GM12878 (cell line): ENCODE results near the gene KRT7. TPM values are rescaled to one million over a fixed set of nuclear protein-coding genes. Genes with fewer than 3 reads are reported as not detected.

Experiments used
- BACH1 ChIP-seq: fragments of 450-650 bp; IDR thresholded peaks from 2 replicates; pipeline ENCODE4 v1.6.1; 2017; ENCODE audit warnings: mild to moderate bottlenecking, borderline replicate concordance
- CREM ChIP-seq: IDR thresholded peaks from 2 replicates; pipeline ENCODE4 v1.6.1; 2014; ENCODE audit warnings: antibody characterized with exemption, low read depth
- CTCF ChIP-seq, 3 experiments: IDR thresholded peaks in 2 of 3; conservative IDR thresholded peaks in 1 of 3; 2 replicates each; pipeline ENCODE4 v1.5.1; 2011; ENCODE audit warnings: low read depth in 3 of 3, low read length in 3 of 3, mild to moderate bottlenecking in 3 of 3, control low read depth in 2 of 3, moderate library complexity in 2 of 3, inconsistent platforms in 1 of 3, mixed read lengths in 1 of 3; ENCODE audit not compliant: control insufficient read depth in 2 of 3, insufficient read depth in 1 of 3; ENCODE audit errors: extremely low read depth in 1 of 3
- HDGF ChIP-seq: fragments of 450-650 bp; IDR thresholded peaks from 2 replicates; pipeline ENCODE4 v1.6.1; 2016; ENCODE audit warnings: antibody characterized with exemption
- HSF1 ChIP-seq: fragments of 150-350 bp; IDR thresholded peaks from 2 replicates; pipeline ENCODE4 v1.6.1; 2014; ENCODE audit warnings: mild to moderate bottlenecking, low read depth, low read length
- SUPT20H ChIP-seq: IDR thresholded peaks from 2 replicates; pipeline ENCODE4 v1.6.1; 2011; ENCODE audit warnings: low read depth, mild to moderate bottlenecking, low read length, moderate library complexity, borderline replicate concordance; ENCODE audit not compliant: control insufficient read depth
- ZBTB11 ChIP-seq: fragments of 450-650 bp; formaldehyde crosslinking; IDR thresholded peaks from 2 replicates; pipeline ENCODE4 v1.5.0; 2022; ENCODE audit warnings: mild to moderate bottlenecking, missing genetic modification characterization
- polyA plus RNA-seq, 11 experiments: library from polyadenylated mRNA; depleted of rRNA in 4 of 11; unstranded in 6 of 11; stranded (reverse) in 5 of 11; fragments of >200 nt; fragmentation: Nextera tagmentation in 4 of 11; fragmentation: Illumina TruSeq in 1 of 11; extraction: Ambion mirVana in 4 of 11; extraction: Trizol in 1 of 11; gene quantifications; 1 replicate in 1 of 11; 2 replicates in 10 of 11; pipeline versions ENCODE4 v1.2.1 to v1.2.3, GENCODE V29; 2011 to 2016; ENCODE audit warnings: inconsistent platforms in 2 of 11, missing spikeins in 2 of 11, low read depth in 1 of 11
- total RNA-seq, 4 experiments: library from RNA; depleted of rRNA in 3 of 4; stranded (reverse); fragments of >200 nt in 3 of 4; fragmentation: Illumina TruSeq in 1 of 4; extraction: Trizol in 1 of 4; gene quantifications; 2 replicates each; pipeline versions ENCODE4 v1.2.1 to v1.2.3, GENCODE V29; 2013 to 2021

Gene KRT7
- total and polyA plus RNA-seq, 10 of the 15 experiments (the other 5 are each of a cell fraction or from before 2014, with no cell fraction given) = 0.90 to 18.7 (median 4.8) TPM

- no peak for TF ChIP-seq HDGF
- TF ChIP-seq CTCF (IDR thresholded peaks at IDR 0.05 in 2 of 3, conservative IDR thresholded peaks at IDR 0.05 in 1 of 3; ENCODE audit: control insufficient read depth in 2 of 3, extremely low read depth in 1 of 3, insufficient read depth in 1 of 3, low read depth in 3 of 3, low read length in 3 of 3) = no peak
- no peak for TF ChIP-seq BACH1
- TF ChIP-seq SUPT20H = no peak
- no peak for TF ChIP-seq ZBTB11 (CRISPR knock-in tag)
- TF ChIP-seq CREM = no peak
- no peak for TF ChIP-seq HSF1
- TF ChIP-seq, all 136 proteins: peak for 0
Observed at GRCh38 chr12:52252728-52253343, 19.8 kb downstream of the KRT7 start (continued).
